NCI-H2029 treated with DMSO at 0.1 percent for 48 hours (cell line): ENCODE results near the gene HIVEP3.

ENCODE experiments used
- DNase-seq: peaks from one replicate; lab custom pipeline; 2025; lab: John Stamatoyannopoulos, UW

The HIVEP3 gene

DNA sequence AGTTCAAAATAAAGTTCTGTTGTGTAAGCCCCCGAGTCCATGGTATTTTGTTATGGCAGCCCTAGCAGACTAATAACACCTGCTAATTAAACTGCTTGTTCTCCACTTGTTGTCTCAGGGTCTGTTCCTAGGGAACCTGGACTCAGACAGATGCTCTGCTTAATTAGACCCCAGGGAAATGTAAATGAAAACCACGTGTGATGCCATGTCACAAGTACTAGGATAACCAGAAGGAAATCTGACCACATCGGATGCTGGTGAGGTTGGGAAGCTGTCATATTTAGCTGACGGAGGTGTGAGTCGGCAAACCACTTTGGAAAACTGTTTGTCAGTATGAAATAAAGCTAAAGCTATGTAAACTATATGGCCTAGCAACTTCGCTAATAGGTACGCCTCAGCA lies 453.8 kb downstream of the HIVEP3 start:
- DNase-seq = no peak

DNA sequence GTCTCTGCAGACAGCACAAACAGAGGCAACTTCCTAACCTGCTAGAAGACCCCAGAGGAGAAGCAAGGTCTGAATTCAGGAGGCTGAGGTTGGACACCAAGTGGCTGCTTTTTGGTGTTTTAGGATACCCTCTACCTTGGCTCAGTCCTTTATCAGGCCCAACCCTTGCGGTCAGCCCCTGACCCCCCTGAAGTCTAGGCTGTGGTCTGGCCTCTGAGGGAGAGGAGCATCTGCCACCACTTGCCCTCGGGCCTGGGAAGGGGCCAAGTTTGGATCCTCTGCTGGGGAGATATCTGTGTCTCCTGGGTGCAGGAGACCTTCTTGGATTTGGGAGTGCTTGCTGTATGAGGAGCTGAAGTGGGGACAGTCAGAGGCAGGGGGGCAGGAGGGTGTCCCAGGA lies 455.2 kb downstream of the HIVEP3 start:
- DNase-seq = no peak

DNA sequence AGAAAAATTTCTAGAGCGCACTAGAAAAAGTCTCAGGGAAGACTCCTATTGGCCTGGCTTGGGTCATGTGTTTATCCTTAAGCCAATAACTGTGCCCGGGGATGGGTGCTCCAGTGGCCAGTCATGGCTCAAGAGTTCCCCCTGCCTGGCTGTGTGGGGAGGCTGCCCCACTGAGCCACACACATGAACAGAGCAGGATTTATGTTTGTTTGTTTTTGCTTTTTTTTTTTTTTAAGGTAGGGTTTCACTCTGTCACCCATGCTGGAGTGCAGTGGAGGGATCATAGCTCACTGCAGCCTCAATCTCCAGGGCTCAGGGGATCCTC lies 456.1 kb downstream of the HIVEP3 start:
- no peak for DNase-seq

DNA sequence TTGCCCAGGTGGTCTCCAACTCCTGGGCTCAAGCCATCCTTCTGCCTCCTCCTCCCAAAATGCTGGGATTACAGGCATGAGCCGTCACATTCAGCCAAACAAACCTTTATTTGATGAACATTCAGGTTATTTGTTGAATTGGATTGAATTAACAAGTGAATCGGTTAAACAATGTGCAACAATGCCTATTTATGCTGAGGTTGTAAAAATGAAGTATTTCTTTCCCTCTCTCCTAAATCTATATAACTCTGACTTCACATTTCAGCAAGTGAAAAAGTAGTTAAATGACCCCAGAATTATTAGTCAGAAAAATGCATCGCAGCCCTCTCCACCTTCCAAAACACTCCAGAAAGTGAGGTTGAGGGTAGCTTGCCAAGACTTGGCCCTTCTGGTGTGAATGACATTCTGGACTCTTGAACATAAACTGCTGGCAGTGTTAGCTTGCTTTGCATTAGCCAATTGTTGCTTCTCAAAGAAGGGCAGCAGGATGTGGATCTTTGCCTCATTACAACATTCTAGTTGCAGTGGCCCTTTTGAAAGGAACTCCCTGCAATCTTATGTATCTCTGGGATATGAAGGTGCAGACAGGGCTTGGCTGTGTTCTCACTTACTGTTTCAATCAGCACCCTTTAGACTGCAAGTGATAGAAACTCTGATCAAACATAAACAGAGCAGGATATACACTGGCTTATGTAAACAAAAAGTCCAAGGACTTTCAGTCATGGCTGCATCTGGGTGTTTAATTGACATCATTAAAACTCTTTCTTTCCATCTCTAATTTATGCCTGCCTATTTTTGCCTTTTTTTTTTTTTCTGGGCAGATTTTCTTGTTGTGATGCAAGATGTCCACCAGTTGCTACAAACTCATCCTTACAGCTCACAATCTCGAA lies 456.7 kb downstream of the HIVEP3 start:
- peak; percentile 96 for DNase-seq

DNA sequence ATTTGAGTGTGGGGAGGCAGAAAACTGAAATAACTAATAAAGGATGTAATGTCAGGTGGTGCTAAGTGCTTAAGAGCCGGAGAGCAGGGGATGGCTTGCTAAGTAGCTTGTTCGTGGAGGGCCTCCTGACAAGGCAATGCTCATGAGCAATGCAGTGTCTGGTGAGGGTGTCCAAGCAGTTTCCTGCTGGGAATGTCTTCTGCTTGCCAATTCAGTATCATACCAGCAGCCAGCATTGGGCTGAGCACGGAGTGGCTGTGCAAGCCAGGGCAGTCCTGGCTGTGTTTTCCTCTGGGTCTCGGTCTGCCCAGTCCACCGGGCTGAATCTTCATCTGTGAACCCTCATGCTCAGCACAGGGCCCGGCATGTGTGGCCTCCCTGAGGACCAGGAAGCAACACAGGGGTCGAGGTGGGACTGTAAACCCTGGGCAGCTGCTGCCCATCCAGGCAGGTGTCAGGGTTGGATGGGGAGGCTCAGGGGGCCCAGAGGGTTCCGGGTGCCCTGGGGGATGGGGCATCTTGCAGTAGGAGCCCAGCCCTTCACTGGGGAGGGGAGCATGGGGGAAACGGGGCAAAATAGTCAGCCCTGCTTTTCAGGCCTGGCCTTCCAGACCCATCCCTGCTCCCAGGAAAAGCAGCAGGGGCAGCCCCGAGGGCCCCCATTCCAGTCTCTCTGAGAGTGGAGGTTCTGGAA lies 461.7 kb downstream of the HIVEP3 start:
- DNase-seq = no peak
